WTC11 (cell line): ENCODE results near the gene POLD1. TPM values are rescaled to one million over a fixed set of nuclear protein-coding genes. Genes with fewer than 3 reads are reported as not detected.

Experiments used
- ATAC-seq: fragments of 200-7000 bp; cut with Tn5 transposase; 2 replicates; pipeline ENCODE4 v1.10.0; 2021; ENCODE audit warnings: mild to moderate bottlenecking, moderate library complexity
- CTCF ChIA-PET: fragments of 300-600 bp; sonication (Branson Sonifier 250); formaldehyde crosslinking; loops from one replicate; lab custom pipeline; 2021; ENCODE audit warnings: antibody characterized with exemption; lab: Charles Lee
- POLR2A ChIA-PET: fragments of 350-600 bp; sonication (Branson Sonifier 250); formaldehyde crosslinking; loops from one replicate; lab custom pipeline; 2021; ENCODE audit warnings: antibody characterized with exemption; lab: Charles Lee
- DNase-seq: peaks from one replicate; pipeline ENCODE4 v3.0.0; 2021; ENCODE audit warnings: low spot score
- H3K27ac Mint-ChIP-seq: 2 replicates; pipeline ENCODE4 v1.8.0; 2021; ENCODE audit warnings: mixed read lengths
- H3K27me3 Mint-ChIP-seq: 2 replicates; pipeline ENCODE4 v1.8.0; 2021; ENCODE audit warnings: low read depth, mild to moderate bottlenecking, moderate library complexity, mixed read lengths
- H3K36me3 Mint-ChIP-seq: 2 replicates; pipeline ENCODE4 v1.8.0; 2021; ENCODE audit warnings: mixed read lengths
- H3K4me1 Mint-ChIP-seq: 2 replicates; pipeline ENCODE4 v1.8.0; 2022; ENCODE audit warnings: mixed read lengths
- H3K4me3 Mint-ChIP-seq: 2 replicates; pipeline ENCODE4 v1.8.0; 2021; ENCODE audit warnings: mild to moderate bottlenecking, moderate library complexity, mixed read lengths
- H3K9me3 Mint-ChIP-seq: 2 replicates; pipeline ENCODE4 v1.8.0; 2021; ENCODE audit warnings: mixed read lengths
- ATF3 ChIP-seq: sonication (generic); formaldehyde crosslinking; conservative IDR thresholded peaks from 2 replicates; pipeline ENCODE4 v1.8.1; 2022; ENCODE audit warnings: mild to moderate bottlenecking, missing genetic modification reagents
- CREB1 ChIP-seq: sonication (generic); formaldehyde crosslinking; IDR thresholded peaks from 2 replicates; pipeline ENCODE4 v1.8.0; 2023; ENCODE audit warnings: mild to moderate bottlenecking, missing genetic modification reagents
- E2F5 ChIP-seq: sonication (generic); formaldehyde crosslinking; IDR thresholded peaks from 2 replicates; pipeline ENCODE4 v1.8.1; 2022; ENCODE audit warnings: mild to moderate bottlenecking, moderate library complexity, missing genetic modification reagents
- FOXP1 ChIP-seq: sonication (generic); formaldehyde crosslinking; IDR thresholded peaks from 2 replicates; pipeline ENCODE4 v1.8.0; 2022; ENCODE audit warnings: missing genetic modification reagents, mild to moderate bottlenecking, moderate library complexity, borderline replicate concordance
- GTF2I ChIP-seq: fragments of 250-450 bp; sonication (Bioruptor Pico); conservative IDR thresholded peaks from 2 replicates; pipeline ENCODE4 v1.4.0; 2021; ENCODE audit warnings: mild to moderate bottlenecking
- HMGA2 ChIP-seq: fragments of 250-450 bp; sonication (Bioruptor Pico); IDR thresholded peaks from 2 replicates; pipeline ENCODE4 v1.4.0; 2021; ENCODE audit warnings: mild to moderate bottlenecking, moderate library complexity
- IRF2 ChIP-seq: sonication (generic); formaldehyde crosslinking; IDR thresholded peaks from 2 replicates; pipeline ENCODE4 v1.8.0; 2022; ENCODE audit warnings: low read depth, missing genetic modification reagents, borderline replicate concordance
- KAT7 ChIP-seq: sonication (generic); formaldehyde crosslinking; IDR thresholded peaks from 2 replicates; pipeline ENCODE4 v1.8.1; 2023; ENCODE audit warnings: missing genetic modification reagents, mild to moderate bottlenecking, borderline replicate concordance
- MAX ChIP-seq: sonication (generic); formaldehyde crosslinking; IDR thresholded peaks from 2 replicates; pipeline ENCODE4 v1.8.0; 2022; ENCODE audit warnings: mild to moderate bottlenecking, missing genetic modification reagents
- NFATC4 ChIP-seq: fragments of 250-450 bp; sonication (Bioruptor Pico); IDR thresholded peaks from 2 replicates; pipeline ENCODE4 v1.9.0; 2021; ENCODE audit warnings: mild to moderate bottlenecking
- NR3C1 ChIP-seq: sonication (generic); formaldehyde crosslinking; conservative IDR thresholded peaks from 2 replicates; pipeline ENCODE4 v1.8.1; 2023; ENCODE audit warnings: low read depth, mild to moderate bottlenecking, missing genetic modification reagents
- OVOL2 ChIP-seq: fragments of 250-450 bp; sonication (Bioruptor Pico); IDR thresholded peaks from 2 replicates; pipeline ENCODE4 v1.9.0; 2021; ENCODE audit warnings: mild to moderate bottlenecking, borderline replicate concordance
- PREB ChIP-seq: sonication (generic); formaldehyde crosslinking; IDR thresholded peaks from 2 replicates; pipeline ENCODE4 v1.8.1; 2022; ENCODE audit warnings: mild to moderate bottlenecking, missing genetic modification reagents, moderate library complexity, borderline replicate concordance
- SMAD3 ChIP-seq: sonication (generic); formaldehyde crosslinking; IDR thresholded peaks from 2 replicates; pipeline ENCODE4 v1.8.0; 2022; ENCODE audit warnings: missing genetic modification reagents, mild to moderate bottlenecking, borderline replicate concordance
- TEAD4 ChIP-seq: sonication (generic); formaldehyde crosslinking; IDR thresholded peaks from 2 replicates; pipeline ENCODE4 v1.8.0; 2022; ENCODE audit warnings: mild to moderate bottlenecking, missing genetic modification reagents
- TP53 ChIP-seq: sonication (generic); formaldehyde crosslinking; IDR thresholded peaks from 2 replicates; pipeline ENCODE4 v1.8.1; 2023; ENCODE audit warnings: mild to moderate bottlenecking, missing genetic modification reagents
- ZMAT4 ChIP-seq: fragments of 250-450 bp; sonication (Bioruptor Pico); IDR thresholded peaks from 2 replicates; pipeline ENCODE4 v1.9.0; 2021; ENCODE audit warnings: mild to moderate bottlenecking
- ZNF121 ChIP-seq: sonication (generic); formaldehyde crosslinking; IDR thresholded peaks from 2 replicates; pipeline ENCODE4 v1.8.0; 2023; ENCODE audit warnings: missing genetic modification reagents
- ZNF138 ChIP-seq: sonication (generic); formaldehyde crosslinking; conservative IDR thresholded peaks from 2 replicates; pipeline ENCODE4 v1.8.1; 2022; ENCODE audit warnings: mild to moderate bottlenecking, moderate library complexity, missing genetic modification reagents
- ZNF219 ChIP-seq: sonication (generic); formaldehyde crosslinking; IDR thresholded peaks from 2 replicates; pipeline ENCODE4 v1.8.0; 2023; ENCODE audit warnings: missing genetic modification reagents, mild to moderate bottlenecking, borderline replicate concordance
- ZNF423 ChIP-seq: fragments of 250-450 bp; sonication (Bioruptor Pico); IDR thresholded peaks from 2 replicates; pipeline ENCODE4 v2.1.2; 2022; ENCODE audit warnings: mild to moderate bottlenecking, moderate library complexity
- ZNF671 ChIP-seq: fragments of 250-450 bp; sonication (Bioruptor Pico); IDR thresholded peaks from 2 replicates; pipeline ENCODE4 v1.8.0; 2021; ENCODE audit warnings: mild to moderate bottlenecking
- total RNA-seq: library from RNA; stranded (reverse); gene quantifications from 3 replicates; pipeline ENCODE4 v1.2.3, GENCODE V29; 2021

The POLD1 gene
- total RNA-seq, 1 experiment from 2014 or later: 163 TPM

- no peak overlapping the region for H3K4me3 Mint-ChIP-seq
- H3K27ac Mint-ChIP-seq: 0 out of 2 replicates have a peak overlapping the region, but pooled peaks have one; percentile 36
- ChIA-PET POLR2A (no interaction called here), CTCF (interaction anchor here (1.3 to 3.5 kb wide), 2 partner anchors 9 to 88 kb away, joined by 5 to 20 read pairs; no protein-coding TSS in a partner anchor)
- H3K4me1 Mint-ChIP-seq: peaks cover 6% of the 10 kb centered on the region
- no peaks in the 10 kb centered on the region for H3K9me3 Mint-ChIP-seq
- peaks cover 27% of the 10 kb centered on the region for H3K36me3 Mint-ChIP-seq
- no peaks in the 10 kb centered on the region; the same call in none of the 2 replicates for H3K27me3 Mint-ChIP-seq
- DNase-seq (no peak), ATAC-seq (no peak)
- TF ChIP-seq GTF2I: no peak
- no peak for TF ChIP-seq TEAD4 (CRISPR knock-in tag)
These were observed 5.8 kb upstream of the POLD1 start for GRCh38 chr19:50378169-50378862.

GRCh38 chr19:50378863-50379236 is 5.3 kb upstream of the POLD1 start:
- ChIA-PET POLR2A (no interaction called here), CTCF (no interaction called here)
- DNase-seq (no peak), ATAC-seq (no peak)
- Mint-ChIP-seq H3K4me3 (no peak overlapping the region), H3K9me3 (no peaks in the 10 kb centered on the region), H3K27ac (no peak overlapping the region), H3K4me1 (peaks cover 10% of the 10 kb centered on the region), H3K27me3 (no peaks in the 10 kb centered on the region; the same call in none of the 2 replicates), H3K36me3 (peaks cover 27% of the 10 kb centered on the region)
- TF ChIP-seq CREB1 (no peak), PREB (no peak), KAT7 (CRISPR knock-in tag) (no peak), ZNF138 (CRISPR knock-in tag) (no peak), OVOL2 (no peak), NFATC4 (CRISPR knock-in tag) (no peak), MAX (no peak), ZNF423 (no peak), ATF3 (CRISPR knock-in tag) (no peak), SMAD3 (CRISPR knock-in tag) (no peak), ZNF671 (CRISPR knock-in tag) (no peak), FOXP1 (CRISPR knock-in tag) (no peak), TP53 (CRISPR knock-in tag) (no peak), ZMAT4 (CRISPR knock-in tag) (no peak), NR3C1 (CRISPR knock-in tag) (no peak), ZNF219 (CRISPR knock-in tag) (no peak), E2F5 (CRISPR knock-in tag) (no peak), HMGA2 (CRISPR knock-in tag) (no peak), TEAD4 (CRISPR knock-in tag) (no peak), IRF2 (CRISPR knock-in tag) (no peak)

- no peak for ATAC-seq
- peaks cover 27% of the 10 kb centered on the region for H3K36me3 Mint-ChIP-seq
- ChIA-PET POLR2A (no interaction called here), CTCF (no interaction called here)
- H3K27ac Mint-ChIP-seq: no peak overlapping the region
- H3K27me3 Mint-ChIP-seq: no peaks in the 10 kb centered on the region; the same call in 1 of the 2 replicates
- TF ChIP-seq ZNF121 (CRISPR knock-in tag): no peak
- TF ChIP-seq GTF2I: no peak
- H3K9me3 Mint-ChIP-seq: no peaks in the 10 kb centered on the region
- H3K4me1 Mint-ChIP-seq: peaks cover 11% of the 10 kb centered on the region
- no peak overlapping the region for H3K4me3 Mint-ChIP-seq
- DNase-seq: no peak
These were observed 4.5 kb upstream of the POLD1 start for GRCh38 chr19:50379602-50380001.
